Measurements from ENCODE around the gene IGF2BP2. TPM values are rescaled to one million over a fixed set of nuclear protein-coding genes. Genes with fewer than 3 reads are reported as not detected.

Gene IGF2BP2
- polyA plus RNA-seq, 1 experiment: 9.9 TPM

DNA sequence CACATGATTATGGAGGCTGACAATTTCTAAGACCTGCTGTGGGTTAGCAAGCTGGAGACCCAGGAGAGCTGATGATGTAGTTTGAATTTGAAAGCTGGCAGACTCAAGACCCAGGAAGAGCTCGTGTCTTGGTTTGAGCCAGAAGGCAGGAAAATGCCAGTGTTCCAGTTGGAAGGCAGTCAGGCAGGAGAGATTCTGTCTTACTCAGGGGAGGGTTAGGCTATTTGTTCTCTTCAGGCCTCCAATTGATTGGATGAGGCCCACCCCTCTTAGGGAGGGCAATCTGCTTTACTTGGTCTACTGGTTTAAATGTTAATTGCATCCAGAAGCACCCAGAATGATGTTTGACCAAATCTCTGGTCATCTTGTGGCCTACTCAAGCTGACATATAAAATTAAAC lies 40.4 kb upstream of the IGF2BP2 start:
- no peak overlapping the region for H3K4me3 ChIP-seq (ENCODE audit: low read depth, low read length)
- ChIA-PET CTCF (no interaction called here), POLR2A (no interaction called here)
- H3K9me3 ChIP-seq (ENCODE audit: control insufficient read depth, insufficient read depth, low read length): no peaks in the 10 kb centered on the region
- TF ChIP-seq, protein P1, sequence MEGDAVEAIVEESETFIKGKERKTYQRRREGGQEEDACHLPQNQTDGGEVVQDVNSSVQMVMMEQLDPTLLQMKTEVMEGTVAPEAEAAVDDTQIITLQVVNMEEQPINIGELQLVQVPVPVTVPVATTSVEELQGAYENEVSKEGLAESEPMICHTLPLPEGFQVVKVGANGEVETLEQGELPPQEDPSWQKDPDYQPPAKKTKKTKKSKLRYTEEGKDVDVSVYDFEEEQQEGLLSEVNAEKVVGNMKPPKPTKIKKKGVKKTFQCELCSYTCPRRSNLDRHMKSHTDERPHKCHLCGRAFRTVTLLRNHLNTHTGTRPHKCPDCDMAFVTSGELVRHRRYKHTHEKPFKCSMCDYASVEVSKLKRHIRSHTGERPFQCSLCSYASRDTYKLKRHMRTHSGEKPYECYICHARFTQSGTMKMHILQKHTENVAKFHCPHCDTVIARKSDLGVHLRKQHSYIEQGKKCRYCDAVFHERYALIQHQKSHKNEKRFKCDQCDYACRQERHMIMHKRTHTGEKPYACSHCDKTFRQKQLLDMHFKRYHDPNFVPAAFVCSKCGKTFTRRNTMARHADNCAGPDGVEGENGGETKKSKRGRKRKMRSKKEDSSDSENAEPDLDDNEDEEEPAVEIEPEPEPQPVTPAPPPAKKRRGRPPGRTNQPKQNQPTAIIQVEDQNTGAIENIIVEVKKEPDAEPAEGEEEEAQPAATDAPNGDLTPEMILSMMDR (IDR thresholded peaks at IDR 0.05; ENCODE audit: low read depth, low read length): no peak
- H3K27ac ChIP-seq (ENCODE audit: low read depth, low read length): no peak overlapping the region
- H3K27me3 ChIP-seq (ENCODE audit: control insufficient read depth, insufficient read depth, low read length): peaks cover 21% of the 10 kb centered on the region
- DNase-seq (ENCODE audit: low read depth, low spot score): no peak

DNA sequence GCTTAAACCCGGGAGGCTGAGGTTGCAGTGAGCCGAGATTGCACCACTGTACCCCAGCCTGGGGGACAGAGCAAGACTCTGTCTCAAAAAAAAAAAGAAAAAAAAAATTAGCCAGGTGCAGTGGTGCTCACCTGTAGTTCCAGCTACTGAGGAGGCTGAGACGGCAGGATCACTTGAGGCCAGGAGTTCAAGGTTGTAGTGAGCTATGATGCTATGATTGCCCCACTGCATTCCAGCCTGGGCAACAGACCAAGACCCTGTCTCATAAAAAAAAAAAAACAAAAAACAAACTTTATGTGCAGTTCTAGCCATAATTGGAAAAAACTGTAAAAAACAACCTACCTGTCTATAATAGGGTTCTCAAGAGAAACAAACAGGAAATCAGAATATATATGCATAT lies 39.9 kb upstream of the IGF2BP2 start:
- ChIA-PET CTCF (no interaction called here), POLR2A (no interaction called here)
- TF ChIP-seq, protein P1 (IDR thresholded peaks at IDR 0.05; ENCODE audit: low read depth, low read length): no peak
- Histone ChIP-seq H3K27me3 (ENCODE audit: control insufficient read depth, insufficient read depth, low read length) (peaks cover 21% of the 10 kb centered on the region), H3K4me3 (ENCODE audit: low read depth, low read length) (no peak overlapping the region), H3K9me3 (ENCODE audit: control insufficient read depth, insufficient read depth, low read length) (no peaks in the 10 kb centered on the region), H3K27ac (ENCODE audit: low read depth, low read length) (no peak overlapping the region)
- DNase-seq (ENCODE audit: low read depth, low spot score): no peak

DNA sequence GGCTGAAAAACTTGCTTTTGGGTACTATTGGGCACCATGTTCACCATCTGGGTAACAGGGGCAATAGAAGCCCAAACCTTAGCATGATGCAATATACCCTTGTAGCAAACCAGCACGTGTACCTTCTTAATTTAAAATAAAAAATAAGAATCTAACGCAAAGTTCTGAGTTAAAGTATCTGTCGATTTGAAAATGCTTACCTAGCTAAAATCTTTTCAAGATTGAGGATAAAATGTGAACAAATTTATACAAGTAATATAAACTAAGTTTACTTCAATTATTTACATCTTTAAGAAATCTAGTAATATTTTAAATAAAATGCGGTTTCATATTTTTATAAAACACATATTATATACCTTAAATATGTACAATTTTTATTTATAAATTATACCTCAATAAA lies 38.1 kb upstream of the IGF2BP2 start:
- ChIA-PET POLR2A (no interaction called here), CTCF (no interaction called here)
- no peak for DNase-seq (ENCODE audit: low read depth, low spot score)
- TF ChIP-seq, protein P1 (IDR thresholded peaks at IDR 0.05; ENCODE audit: low read depth, low read length): no peak
- Histone ChIP-seq H3K27me3 (ENCODE audit: control insufficient read depth, insufficient read depth, low read length) (peaks cover 15% of the 10 kb centered on the region), H3K4me3 (ENCODE audit: low read depth, low read length) (no peak overlapping the region), H3K27ac (ENCODE audit: low read depth, low read length) (no peak overlapping the region), H3K9me3 (ENCODE audit: control insufficient read depth, insufficient read depth, low read length) (no peaks in the 10 kb centered on the region)

DNA sequence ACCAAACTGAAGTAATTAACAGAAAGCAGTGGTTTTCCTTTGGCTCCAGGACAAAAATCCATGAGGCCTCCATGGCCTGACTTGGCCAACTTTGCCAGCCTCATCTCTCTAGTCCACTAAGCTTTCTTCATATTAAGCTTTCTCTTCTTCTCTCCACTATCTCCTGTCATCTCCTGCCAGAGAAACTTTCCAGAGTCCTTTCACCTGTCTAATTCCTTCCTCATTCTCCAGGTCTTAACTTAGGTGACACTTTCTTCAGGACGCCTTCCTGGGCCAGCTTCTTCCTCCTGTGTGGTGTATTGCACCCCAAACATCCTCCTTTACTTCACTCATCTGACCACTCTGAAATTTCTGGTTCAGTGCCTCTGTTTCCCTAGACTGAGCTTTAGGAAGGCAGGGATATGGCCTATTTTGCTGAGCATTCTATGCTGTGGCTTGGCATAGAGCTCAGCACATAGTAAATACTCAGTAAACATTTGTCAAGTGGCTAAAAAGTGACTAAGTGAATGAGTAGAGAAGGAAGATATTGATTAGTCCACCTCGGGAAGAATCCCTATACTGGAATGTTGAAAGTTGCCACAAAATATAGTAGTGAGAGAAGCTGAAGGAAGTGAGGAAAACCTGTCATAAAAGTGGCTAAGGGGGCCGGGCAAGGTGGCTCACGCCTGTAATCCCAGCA lies 34.6 kb upstream of the IGF2BP2 start:
- CTCF ChIA-PET: interaction anchor here (1.5 kb wide), 1 partner anchor 199 kb away, joined by 3 read pairs; no protein-coding TSS in a partner anchor
- POLR2A ChIA-PET: no interaction called here
- no peak for DNase-seq (ENCODE audit: low read depth, low spot score)
- H3K27ac ChIP-seq (ENCODE audit: low read depth, low read length): no peak overlapping the region
- no peak overlapping the region for H3K4me3 ChIP-seq (ENCODE audit: low read depth, low read length)
- H3K27me3 ChIP-seq (ENCODE audit: control insufficient read depth, insufficient read depth, low read length): peaks cover 5% of the 10 kb centered on the region
- TF ChIP-seq, protein P1 (IDR thresholded peaks at IDR 0.05; ENCODE audit: low read depth, low read length): no peak
- H3K9me3 ChIP-seq (ENCODE audit: control insufficient read depth, insufficient read depth, low read length): 0 out of 2 replicates have a peak, but pooled peaks cover 4% of the 10 kb centered on the region

DNA sequence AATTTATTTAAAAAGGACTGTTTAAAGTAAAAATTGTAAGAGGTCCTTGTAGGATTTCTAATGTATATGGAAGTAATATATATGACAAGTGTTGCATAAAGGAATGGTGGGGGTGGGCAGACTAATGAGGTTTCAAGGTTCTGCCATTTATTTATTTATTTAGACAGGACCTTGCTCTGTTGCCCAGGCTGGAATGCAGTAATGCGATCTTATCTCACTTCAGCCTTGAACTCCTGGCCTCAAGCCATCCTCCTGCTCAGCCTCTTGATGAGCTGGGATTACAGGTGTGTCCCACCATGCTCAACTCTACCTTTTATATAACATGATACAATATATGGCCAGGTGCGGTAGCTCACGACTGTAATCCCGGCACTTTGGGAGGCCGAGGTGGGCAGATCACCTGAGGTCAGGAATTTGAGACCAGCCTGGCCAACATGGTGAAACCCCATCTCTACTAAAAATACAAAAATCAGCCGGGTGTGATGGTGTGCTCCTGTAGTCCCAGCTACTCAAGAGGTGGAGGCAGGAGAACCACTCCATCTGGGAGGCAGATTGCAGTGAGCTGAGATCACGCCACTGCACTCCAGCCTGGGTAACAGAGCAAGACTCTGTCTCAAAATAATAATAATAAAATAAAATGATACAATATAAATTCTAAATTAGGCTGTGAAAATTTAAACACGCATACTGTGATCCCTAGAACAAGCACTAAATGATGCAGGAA lies 33.8 kb upstream of the IGF2BP2 start:
- TF ChIP-seq, protein P1 (IDR thresholded peaks at IDR 0.05; ENCODE audit: low read depth, low read length): no peak
- Histone ChIP-seq H3K27ac (ENCODE audit: low read depth, low read length) (no peak overlapping the region), H3K27me3 (ENCODE audit: control insufficient read depth, insufficient read depth, low read length) (peaks cover 3% of the 10 kb centered on the region), H3K4me3 (ENCODE audit: low read depth, low read length) (no peak overlapping the region), H3K9me3 (ENCODE audit: control insufficient read depth, insufficient read depth, low read length) (0 out of 2 replicates have a peak, but pooled peaks cover 4% of the 10 kb centered on the region)
- DNase-seq (ENCODE audit: low read depth, low spot score): no peak
- CTCF ChIA-PET: interaction anchor here (1.5 kb wide), 1 partner anchor 198 kb away, joined by 3 read pairs; no protein-coding TSS in a partner anchor
- POLR2A ChIA-PET: no interaction called here

Data from AG04450 (cell line).